B cell (primary cell): ENCODE results near the gene CCNYL1.

Experiments
- CTCF ChIP-seq: fragments of 200-600 bp; IDR thresholded peaks from one replicate; pipeline ENCODE4 v1.8.0; 2022; ENCODE audit warnings: antibody characterized with exemption, mild to moderate bottlenecking
- EZH2 ChIP-seq: IDR thresholded peaks from 2 replicates; pipeline ENCODE4 v1.6.1; 2012; ENCODE audit warnings: borderline replicate concordance, low read depth, mild to moderate bottlenecking, moderate library complexity, low read length; ENCODE audit not compliant: insufficient read depth, poor library complexity, severe bottlenecking

DNA sequence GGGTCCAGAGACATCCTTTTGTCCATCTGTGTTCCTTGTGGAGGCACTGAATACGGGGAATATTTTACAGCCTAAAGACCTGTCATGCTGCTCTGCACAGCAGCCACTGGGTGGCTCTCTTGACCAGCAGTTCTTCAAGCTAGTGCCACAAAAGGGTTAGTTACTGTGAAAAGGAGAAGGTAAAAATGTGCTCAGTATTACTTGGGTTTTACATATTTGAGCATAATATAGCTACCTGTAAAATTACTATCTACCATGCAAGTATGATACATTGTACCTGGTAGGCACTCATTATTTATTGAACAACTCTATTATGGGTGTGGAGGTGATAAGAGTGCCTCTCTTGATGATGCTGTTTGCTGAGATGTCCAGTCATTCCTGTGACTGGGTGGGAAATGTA is 34.7 kb downstream of the CCNYL1 start:
- TF ChIP-seq CTCF (peak; percentile 80), EZH2 (no peak)
